ENCODE data around the gene AAK1.

Gene AAK1

DNA sequence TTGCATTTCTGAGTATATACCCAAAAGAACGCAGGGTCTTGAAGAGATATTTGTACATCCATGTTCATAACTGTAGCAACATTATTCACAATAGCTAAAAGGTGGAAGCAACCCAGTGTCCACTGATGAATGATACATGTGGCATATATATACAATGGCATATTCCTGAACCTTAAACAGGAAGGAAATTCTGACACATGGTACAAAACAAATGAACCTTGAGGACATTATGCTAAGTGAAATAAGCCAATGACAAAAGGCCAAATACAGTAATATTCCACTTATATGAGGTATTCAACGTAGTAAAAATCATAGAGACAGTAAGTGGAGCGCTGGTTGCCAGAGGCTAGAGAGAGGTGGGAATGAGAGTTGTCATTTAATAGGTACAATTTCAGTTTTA lies 8.1 kb downstream of the AAK1 start:
- no peak for TF ChIP-seq CTCF (IDR thresholded peaks at IDR 0.05; ENCODE audit: low read depth, low read length)
- no peak for DNase-seq (ENCODE audit: extremely low read depth, low read depth)

GRCh38 chr2:69634196-69634821 lies 9.2 kb downstream of the AAK1 start:
- no peak for DNase-seq (ENCODE audit: extremely low read depth, low read depth)
- TF ChIP-seq CTCF (IDR thresholded peaks at IDR 0.05; ENCODE audit: low read depth, low read length) = no peak

GRCh38 chr2:69631402-69631801 lies 12.1 kb downstream of the AAK1 start:
- TF ChIP-seq CTCF (IDR thresholded peaks at IDR 0.05; ENCODE audit: low read depth, low read length) = no peak
- no peak for DNase-seq (ENCODE audit: extremely low read depth, low read depth)

DNA sequence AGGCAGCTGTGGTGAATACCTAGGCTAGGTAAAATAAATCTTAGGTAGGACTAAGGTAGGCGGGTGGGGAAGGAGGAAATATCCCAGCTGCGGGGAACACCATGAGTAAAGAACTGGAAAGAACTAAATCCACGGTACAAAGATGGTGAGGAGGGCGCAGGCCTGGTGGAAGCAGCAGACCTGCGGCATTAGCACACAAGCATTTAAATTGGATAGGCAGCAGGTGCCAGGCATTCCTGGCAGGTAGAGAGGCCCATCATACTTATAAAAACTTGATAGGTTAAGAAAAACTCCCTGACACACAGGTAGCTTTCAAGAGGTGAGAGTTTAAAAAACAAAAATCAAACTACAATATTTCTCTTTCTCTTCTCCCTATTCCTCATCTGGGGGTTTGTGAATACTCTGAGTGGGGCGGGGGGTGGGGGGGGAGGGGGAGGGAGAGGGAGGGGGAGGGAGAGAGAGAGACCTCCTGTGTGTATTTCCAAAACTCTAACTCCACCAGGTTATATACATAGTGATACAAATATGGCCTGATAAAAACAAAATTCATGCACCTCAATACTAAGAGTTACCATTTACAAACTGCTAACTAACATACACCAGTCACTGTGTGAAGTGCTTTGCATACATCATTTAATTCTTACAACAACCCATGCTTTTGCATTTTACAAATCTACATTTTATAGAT lies 13.5 kb downstream of the AAK1 start:
- no peak for DNase-seq (ENCODE audit: extremely low read depth, low read depth)

DNA sequence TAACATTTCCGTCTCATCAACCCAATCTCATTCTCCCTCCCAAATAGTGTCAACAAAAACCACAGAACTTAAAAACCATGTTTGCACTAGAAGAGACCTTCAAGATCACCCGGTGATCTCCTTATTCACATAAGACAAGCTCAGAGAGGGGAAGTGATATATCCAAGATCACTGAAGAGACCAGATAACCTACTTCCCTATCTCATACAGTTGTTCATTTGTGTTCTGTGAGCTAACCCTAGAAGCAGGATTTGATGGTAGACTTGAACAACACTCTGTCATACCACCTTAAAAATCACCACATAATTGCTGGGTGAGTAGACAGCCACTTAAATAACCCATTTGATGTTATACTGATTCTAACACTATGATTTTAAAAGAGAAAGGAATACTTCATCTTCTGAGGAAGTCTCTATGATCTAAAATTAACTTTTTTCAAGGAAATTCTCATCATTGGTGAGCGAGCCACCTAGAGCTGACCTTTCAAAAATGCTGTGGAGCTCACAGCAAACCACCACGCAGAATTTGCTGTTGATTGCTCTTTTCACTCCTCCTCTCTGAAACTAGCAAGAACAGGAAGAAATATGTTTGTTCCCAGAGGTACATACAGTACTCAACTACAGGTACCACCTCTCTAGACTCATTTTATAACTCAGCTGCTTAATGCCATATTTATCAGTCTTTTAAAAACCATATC lies 15.1 kb downstream of the AAK1 start:
- DNase-seq (ENCODE audit: extremely low read depth, low read depth) = no peak
- TF ChIP-seq CTCF (IDR thresholded peaks at IDR 0.05; ENCODE audit: low read depth, low read length) = no peak

More for the DNA sequence above, 13.5 kb downstream of the AAK1 start:
- no peak for TF ChIP-seq CTCF (IDR thresholded peaks at IDR 0.05; ENCODE audit: low read depth, low read length)

GRCh38 chr2:69625078-69625795 lies 18.3 kb downstream of the AAK1 start:
- DNase-seq (ENCODE audit: extremely low read depth, low read depth) = no peak
- TF ChIP-seq CTCF (IDR thresholded peaks at IDR 0.05; ENCODE audit: low read depth, low read length) = no peak
